GM19372 (cell line): Measurements from ENCODE around the gene SLC32A1.

Experiments
- ATAC-seq: cut with Tn5 transposase; IDR thresholded peaks from one replicate; pipeline ENCODE4 v1.9.1; 2021; ENCODE audit warnings: mild to moderate bottlenecking, low read depth, moderate library complexity; ENCODE audit not compliant: unreplicated experiment

Gene SLC32A1, protein sequence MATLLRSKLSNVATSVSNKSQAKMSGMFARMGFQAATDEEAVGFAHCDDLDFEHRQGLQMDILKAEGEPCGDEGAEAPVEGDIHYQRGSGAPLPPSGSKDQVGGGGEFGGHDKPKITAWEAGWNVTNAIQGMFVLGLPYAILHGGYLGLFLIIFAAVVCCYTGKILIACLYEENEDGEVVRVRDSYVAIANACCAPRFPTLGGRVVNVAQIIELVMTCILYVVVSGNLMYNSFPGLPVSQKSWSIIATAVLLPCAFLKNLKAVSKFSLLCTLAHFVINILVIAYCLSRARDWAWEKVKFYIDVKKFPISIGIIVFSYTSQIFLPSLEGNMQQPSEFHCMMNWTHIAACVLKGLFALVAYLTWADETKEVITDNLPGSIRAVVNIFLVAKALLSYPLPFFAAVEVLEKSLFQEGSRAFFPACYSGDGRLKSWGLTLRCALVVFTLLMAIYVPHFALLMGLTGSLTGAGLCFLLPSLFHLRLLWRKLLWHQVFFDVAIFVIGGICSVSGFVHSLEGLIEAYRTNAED

DNA sequence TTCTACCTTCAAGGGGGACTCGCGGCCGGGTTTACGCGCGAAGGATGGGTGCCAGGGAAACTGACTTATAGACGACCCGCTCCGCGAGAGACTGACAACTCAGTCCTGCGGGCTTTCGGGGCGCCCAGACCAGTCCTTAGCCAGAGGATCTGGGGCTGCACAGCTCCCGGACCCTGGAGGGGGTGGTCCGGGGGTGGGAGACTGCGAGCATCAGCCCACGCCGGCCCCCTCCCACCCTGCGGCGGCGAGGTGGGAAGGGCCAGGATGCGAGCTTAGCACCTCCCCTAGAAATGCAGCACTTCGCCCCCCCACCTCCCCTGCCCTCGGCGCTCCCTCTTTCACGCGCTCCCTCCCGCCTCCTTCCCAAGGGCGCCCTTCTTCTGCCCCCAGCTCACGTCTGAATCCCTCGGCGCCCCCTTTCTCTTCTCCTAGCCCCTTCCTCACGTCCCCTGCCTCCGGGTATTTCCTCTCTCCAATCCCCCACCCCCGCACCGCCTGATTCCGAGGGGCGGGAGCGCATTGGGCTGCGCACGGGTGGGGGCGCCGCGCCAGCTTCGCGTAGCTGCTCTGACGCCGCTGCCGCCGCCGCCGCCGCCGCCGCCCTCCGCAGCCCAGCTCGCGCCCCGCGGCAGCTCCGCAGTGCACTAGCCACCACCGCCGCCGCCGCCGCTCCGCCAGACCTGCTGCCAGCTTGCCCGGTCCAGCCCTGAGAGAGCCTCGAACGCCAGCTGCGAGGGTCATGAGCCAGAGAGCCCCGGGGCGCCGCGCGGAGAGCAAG lies at the start of gene SLC32A1:
SLC32A1 (plus strand) TSS at position 639 of the 778 bp plus-strand sequence. CDS start 239 bp downstream, outside the sequence.
- ATAC-seq = no peak

DNA sequence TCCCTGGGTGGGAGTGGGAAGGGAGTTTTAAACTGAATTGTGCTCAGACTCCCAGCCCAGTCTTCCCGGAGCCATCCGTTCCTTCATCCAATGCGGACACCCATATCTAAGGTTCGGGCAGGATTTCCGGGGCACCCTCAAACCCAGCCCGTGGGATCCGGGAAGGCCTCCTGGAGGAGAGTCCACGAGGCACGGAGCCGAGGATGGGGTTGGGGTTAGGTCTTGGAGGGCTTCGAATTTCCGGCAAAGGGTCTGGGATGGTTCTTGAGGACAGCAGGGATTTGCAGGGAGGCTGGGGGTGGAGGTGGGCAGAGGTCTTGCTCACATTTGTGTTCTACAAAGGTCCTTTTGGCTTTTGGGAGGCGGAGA lies 49.5 kb upstream of the SLC32A1 start:
- no peak for ATAC-seq

DNA sequence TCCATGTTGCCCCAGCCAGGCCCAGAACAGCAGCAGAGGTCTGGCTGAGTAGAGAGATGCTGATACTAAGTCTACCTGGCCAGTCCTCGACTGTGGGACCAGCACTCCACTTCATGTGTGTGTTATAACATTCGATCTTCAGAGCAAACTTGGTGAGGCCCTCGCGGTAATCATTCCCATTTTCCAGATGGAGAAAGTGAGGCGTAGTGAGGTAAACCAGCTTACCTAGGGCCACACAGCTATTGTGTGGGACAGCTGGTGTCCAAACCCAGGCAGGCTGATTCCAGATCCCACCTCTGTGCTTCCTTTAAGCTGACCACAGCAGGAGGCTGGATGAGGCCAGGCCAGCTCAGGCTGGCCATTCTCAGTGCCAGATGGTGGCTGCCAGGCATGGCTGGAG lies 47.7 kb upstream of the SLC32A1 start:
- ATAC-seq = no peak

DNA sequence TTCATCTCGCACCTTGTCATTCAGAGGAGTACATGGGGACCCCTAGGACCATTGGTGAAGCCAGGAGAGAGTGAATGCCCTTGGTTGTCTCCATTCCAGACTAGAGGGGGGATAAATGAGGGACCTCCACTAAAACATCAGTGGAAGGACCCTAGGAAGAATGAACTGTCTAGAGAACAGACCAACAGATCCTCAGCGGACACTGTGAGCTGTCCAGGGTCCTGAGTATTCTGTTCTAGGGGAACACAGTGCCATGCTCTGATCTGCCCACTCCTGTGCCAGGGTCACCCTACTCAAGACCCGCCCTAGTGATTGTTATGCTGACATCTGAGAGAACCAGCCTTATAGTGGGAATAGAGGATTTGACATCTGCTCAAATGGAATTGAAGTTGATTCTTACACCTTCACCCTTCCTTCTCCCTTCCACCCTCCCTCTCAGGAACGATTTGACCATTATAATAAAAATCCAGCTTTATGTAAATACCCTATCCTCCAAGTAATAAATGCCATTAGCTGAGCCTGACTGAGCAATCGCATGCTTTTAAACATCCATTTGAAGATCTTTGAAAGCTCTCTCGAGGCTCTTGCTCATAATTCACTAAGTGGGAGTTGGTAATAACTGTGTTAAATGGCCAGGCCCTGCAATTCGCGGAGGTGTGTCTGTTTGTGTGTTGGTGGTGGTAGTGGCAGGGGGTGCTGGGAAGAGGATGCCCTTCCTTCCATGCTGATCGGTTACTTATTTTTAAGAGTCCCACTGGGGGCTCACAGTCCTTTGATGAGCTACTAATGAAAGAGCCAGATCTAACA lies 43.6 kb upstream of the SLC32A1 start:
- ATAC-seq = no peak

DNA sequence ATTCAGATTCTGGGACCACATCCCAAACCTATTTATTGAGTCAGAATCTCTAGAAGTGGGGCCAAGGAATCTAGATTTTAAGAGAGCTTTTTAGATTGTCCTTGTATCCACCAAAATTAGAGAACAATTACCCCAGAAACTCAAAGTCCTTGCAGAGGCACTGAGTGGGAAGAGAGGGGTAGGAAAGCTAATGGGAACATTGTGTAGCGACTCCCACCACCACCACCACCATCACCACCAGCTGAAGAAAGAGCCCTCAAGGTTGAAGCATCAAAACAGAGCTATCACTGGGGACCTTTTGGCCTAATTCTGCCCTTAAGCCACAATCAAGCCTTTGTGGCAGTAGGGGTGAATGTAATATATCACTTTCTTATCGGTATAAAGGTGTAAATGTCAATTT lies 39.0 kb upstream of the SLC32A1 start:
- no peak for ATAC-seq

DNA sequence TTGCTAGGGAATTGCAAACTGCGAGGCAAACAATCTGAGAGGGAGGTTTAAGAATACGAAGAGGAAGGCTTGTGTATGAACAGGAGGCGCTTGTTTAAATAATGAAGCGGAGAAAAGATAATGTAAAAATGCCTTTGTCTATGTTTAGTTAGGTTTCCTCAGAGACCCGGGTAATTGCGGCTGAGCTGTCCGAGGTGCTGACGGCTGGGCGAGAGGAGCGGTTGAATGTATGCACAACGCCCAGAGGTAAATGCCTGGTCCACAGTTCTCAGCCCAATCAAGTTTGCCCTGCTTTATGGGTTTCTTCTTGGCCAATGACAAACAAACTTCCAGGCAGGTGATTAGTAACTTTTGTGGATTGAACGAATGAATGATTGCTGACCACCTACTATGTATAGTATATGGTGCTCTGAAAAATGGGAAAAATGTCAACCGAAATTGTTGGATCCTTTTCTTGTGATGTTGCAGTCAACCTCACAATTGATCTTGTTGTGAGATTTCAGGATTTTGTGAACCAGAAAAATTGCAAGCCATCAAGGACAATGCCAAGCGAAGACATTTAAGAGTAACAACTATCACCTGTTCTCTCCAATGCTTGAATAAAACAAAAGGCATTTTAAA lies 38.3 kb upstream of the SLC32A1 start:
- ATAC-seq = no peak

DNA sequence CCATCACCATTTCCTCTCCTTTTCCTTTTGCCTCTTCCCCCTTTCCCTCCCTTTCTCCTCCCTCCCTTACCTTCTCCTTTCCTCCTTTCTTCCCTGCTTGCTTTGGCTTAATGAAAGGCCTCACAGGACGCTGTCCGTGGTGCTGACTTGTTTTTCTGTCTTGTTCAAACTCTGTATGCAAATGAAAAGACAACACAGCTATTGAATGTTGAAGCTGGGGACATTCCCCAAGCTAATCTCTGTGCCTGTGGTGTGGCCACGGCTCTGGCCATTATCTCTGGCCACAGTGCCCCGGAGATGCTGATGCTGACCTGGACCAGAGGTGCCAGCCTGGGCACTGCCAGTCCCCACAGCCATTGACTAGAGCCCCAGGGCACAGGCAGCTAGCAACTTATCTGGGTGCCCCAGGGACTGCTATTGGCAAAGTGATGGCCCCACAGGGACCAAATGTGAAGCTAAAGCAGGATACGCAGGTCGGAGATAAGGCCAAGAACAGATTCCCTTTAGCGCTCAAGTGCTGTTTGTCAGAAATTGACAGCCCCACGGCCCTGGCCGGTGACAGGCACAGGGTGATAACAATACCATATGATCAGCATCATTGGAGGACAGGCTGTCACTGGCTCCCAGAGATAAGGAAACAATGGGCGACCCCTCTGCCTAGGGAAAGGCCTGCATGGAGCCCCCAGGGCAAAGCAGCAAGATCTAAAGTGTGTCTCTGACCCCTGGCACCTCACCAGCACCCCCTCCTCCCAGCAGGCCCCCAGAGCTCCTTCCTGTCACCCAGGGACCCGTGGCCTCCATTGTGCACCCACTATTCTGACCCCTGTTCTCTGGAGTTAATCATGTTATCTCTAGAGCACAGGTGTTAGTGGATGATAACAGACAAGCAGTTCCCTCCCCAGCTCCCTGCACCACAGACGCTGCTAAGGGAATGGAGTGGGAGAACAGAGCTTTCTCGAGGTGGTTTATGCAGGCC lies 31.6 kb upstream of the SLC32A1 start:
- ATAC-seq = no peak

DNA sequence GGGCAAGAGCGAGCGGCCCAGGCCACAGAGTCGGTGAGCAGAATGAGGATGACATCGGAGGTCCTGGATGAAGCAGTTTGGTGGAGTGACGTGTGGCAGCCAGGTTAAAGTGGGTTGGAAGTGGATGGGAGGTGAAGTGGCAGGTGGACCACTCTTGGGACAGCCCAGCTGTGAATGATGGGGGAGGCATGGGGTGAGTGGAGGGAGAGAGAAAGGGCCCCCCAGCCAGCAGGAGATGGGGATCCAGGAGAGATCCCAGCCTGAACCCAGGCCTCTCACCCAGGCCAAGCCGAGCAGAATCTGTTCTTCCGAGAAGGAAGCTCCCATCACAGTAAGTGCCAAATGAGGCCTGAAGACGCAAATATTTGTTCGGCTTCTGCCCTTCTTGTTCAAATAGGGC lies 27.0 kb upstream of the SLC32A1 start:
- no peak for ATAC-seq

DNA sequence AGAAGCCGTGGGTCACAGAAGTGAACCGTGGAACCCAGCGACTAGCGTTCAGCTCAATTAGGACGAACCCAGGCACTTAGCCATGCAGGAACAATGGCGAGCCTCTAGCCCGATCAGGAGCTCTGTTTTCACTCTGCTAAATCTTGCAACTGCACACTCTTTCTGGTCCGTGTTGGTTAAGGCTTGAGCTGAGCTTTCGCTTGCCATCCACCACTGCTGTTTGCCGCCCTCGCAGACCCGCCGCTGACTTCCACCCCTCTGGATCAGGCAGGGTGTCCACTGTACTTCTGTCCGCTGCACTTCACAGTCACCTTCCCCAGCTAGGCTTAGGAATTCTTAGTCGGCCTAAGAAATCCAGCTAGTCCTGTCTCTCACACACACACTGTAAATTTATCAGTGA lies 25.7 kb upstream of the SLC32A1 start:
- ATAC-seq = no peak

DNA sequence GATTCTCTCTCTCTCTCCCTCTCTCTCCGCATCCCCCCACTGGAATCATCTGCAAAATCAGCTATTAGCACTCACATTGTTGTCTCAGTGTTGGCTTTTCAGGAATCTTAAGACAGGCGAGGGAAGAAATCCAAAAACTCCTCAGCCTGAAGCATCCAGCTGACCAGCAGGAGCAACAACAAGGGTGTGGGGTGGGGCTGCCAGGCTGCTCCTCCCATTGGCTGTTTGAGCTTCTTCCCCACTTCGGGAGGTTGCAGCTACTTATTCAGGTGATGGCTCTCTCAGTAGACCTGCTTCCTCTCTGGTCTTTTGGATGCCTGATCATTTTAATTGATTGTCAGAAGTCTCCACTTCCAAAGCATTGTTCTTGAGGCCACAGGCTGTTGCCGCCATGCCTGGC lies 24.1 kb upstream of the SLC32A1 start:
- no peak for ATAC-seq

DNA sequence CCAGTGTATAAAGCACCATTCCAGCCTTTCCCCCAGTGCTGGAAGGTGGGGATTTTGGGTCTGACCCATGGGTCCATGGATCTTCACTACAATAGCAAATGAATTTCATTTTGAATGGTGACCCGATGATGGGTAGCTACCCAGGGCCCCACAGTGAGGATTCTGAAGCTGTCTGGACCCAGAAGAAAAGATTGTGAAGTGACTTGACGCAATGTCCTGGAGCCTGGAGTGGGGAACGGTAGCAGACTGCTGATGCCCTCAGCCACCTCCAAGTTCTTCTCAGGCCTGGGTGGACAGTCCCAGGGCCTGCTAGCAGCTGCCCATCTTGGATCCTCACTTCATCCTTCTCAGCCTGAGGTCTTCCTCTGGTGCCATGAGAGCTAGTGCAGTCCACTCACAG lies 23.4 kb upstream of the SLC32A1 start:
- no peak for ATAC-seq

DNA sequence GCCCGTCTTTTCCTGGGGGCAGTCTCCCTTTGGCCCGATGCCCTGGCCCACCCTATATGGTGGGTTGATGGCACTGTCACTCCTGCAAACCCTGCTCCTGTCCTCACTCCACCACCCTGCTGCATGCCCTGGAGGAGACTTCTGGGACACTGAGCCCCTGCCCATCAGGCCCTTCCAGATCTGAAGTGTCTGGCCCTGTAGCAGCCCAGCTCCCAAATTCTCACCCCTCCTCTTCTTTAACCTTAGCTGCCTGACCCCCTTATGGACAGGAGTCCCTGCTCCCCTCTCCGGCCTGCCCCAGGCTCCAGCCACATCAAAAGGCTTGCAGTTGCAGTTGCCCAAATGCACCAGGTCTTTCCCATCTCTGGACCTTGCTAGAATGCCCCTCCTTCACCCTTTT lies 20.8 kb upstream of the SLC32A1 start:
- ATAC-seq = no peak

DNA sequence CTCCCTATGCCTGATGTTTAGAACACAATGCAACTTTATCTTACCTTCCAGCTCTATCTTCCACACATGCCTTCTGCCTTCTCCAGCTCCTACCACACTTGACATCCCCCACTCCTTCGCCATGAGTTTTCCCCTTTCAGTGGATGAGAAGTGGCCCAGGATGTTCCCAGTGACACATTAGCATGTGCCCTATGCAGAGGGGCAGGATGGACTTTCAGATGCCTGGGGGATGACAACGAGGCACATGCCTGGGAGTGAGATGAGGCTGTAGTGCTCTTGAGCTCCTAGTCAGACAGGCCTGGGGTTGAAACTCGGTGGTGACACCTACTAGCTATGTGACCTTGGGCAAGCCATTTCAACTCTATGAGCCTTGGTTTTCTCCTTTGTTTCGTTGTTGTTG lies 20.1 kb upstream of the SLC32A1 start:
- no peak for ATAC-seq

DNA sequence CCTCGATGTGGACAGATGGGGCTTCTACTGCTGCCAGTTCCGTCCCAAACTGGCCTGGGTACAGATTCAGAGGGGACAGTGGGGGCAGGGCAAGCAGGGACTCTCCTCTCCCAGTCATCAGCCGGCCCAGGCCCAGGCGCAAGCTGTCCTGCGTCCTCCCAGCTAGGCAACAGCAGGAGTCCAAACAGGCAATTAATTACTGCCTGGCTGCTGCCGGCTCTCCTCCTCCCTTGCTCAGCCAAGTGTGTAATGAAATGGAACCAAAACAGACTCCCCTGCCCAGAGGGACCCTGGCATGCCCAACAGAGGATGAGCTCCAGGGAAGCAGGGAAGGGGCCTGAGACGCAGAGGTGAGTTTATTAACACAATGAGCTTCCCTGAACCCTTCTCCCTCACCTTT lies 17.8 kb upstream of the SLC32A1 start:
- no peak for ATAC-seq

DNA sequence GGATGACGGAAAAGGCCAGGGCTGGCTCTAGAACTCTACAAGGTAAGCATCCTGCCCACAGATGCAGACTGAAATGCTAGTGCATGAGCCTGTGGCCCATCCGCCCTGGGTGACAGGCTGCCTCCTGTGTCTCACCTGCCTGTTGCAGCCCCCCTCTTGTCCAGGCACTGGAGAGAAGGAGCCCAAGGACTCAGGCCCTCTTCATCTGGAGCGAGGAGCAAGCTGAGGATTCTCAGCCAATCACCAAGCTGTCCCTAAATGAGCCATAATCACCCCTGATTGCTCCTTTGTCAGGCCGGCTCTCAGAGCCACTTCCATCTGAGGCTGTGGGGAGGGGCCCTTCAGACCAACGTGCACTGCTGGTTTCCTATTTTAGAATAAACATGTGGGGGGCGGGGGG lies 10.0 kb upstream of the SLC32A1 start:
- no peak for ATAC-seq

DNA sequence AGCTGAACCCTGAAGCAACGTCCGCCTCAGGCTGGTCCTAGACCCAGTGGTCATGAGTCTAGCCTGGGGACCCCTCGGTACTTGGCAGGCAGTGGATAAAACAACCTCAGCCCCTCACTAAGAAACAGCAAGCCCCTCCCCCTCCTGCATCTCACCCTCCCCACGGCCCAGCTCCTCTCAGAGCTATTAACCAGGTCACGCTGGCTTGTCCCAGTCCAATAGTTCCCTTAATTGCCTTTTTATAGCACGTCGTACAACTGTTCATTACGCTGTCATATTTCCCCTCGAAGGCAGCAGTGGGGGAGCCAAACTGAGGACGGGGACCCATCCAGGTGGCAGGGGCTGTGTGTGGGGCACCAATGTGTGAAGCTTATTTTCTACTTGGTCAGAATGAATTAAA lies 8.6 kb upstream of the SLC32A1 start:
- ATAC-seq = no peak

DNA sequence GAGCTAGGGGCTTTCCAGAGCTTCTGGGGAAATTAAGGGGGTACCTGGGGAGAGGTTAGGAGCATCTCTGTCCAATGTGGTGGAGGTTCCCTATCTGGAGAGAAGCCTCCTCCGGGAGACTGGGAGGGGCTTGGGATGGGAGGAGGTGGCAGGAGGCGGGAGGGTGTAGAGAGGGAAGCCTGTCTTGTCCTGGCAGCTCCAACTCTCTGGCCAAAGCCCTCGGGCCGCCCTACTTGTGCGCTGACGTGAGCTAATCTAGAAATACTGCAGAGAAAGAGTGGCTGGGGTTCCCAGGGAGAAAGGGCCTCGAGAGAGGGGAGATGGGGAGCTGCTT lies 1.6 kb upstream of the SLC32A1 start:
- ATAC-seq = no peak

DNA sequence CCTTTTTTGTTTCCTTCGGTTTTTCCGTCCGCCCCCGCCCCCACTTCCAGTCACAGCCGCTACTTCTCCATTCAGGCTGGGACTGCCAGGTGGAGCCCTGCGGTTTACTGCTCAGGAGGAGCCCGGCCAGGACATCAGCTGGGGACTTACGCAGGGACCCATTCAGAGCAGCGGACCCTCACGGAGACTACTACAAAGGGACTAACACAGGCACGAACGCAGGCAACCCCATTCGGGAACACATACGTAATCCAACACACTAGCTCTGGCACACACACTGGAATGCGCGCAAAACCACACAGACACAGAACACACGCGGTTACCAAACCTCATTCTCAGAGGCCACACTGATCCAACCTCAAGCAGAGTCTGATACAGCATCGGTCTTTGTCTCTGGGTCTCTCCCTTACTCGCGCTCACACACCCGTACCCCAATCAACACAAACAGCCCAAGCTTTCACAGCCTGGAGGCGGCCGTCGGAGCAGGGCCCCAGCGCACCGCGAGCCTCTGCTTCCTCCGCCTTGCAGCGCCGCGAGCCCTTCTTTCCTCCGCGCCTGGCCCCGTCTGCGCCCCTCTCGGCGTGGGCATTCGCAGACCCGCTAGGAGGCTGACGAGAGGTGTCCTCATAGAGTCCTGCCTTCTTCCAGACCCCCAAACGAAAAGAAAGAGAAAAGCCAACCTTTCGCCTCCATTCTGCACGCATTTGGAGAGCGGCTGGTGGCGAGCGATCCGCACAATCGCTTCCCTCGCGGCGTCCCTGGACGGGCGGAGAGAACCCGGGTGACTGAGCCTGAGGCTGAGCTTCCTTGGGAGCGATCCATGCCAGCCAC lies 1.1 kb upstream of the SLC32A1 start:
- no peak for ATAC-seq
